HG02981 (cell line): ENCODE data around the gene OPTN.
"Not testable (repeated sequence)": the region's sequence is repeated elsewhere in the genome, so short reads cannot be mapped to it uniquely, and the experiment has no call there.

Source experiments
- ATAC-seq: cut with Tn5 transposase; IDR thresholded peaks from one replicate; pipeline ENCODE4 v1.9.1; 2021; ENCODE audit warnings: mild to moderate bottlenecking, moderate library complexity; ENCODE audit not compliant: unreplicated experiment

OPTN gene

DNA sequence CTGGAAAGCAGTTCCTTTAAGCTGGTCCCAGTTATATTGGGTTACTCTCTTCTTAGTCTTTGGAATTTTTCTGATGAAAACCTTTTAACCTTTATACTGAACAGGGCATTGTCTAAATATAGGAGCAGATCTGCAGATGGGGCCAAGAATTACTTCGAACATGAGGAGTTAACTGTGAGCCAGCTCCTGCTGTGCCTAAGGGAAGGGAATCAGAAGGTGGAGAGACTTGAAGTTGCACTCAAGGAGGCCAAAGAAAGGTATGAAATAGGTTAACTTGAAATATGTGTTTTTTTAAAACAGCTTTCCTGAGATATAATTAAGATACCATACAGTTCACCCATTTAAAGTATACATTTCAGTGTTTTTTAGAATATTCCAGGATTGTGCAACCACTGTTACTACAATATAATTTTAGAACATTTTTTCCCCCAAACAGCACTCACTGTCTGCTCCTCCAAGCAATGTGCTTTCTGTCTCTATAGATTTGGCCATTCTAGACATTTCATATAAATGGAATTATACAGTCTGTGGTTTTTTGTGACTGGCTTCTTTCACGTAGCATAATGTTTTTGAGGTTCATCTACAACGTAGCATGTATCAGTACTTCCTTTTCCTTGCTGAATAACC, 18.9 kb downstream of the OPTN start:
- ATAC-seq: no peak

DNA sequence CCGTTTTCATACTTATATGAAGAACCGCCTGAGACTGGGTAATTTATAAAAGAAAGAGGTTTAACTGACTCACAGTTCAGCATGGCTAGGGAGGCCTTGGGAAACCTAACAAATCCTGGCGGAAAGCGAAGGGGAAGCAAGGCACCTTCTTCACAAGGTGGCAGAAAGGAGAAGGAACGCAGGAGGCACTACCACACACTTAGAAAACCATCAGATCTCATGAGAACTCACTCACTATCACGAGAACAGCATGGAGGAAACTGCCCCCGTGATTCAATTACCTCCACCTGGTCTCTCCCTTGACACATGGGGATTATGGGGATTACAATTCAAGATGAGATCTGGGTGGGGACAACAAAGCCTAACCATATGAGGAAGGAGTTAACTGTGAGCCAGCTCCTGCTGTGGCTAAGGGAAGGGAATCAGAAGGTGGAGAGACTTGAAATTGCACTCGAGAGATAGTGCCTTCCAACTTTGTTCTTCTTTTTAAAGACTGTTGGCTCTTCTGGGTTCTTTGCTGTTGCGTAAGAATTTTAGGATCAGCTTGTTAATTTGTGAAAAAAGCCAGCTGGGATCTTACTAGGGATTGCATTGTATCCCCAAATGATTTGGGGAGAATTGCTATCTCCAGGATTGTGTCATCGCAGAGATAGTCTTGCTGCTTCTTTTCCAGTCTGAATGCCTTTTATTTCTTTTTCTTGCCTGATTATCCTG, 21.0 kb downstream of the OPTN start:
- ATAC-seq: no peak

DNA sequence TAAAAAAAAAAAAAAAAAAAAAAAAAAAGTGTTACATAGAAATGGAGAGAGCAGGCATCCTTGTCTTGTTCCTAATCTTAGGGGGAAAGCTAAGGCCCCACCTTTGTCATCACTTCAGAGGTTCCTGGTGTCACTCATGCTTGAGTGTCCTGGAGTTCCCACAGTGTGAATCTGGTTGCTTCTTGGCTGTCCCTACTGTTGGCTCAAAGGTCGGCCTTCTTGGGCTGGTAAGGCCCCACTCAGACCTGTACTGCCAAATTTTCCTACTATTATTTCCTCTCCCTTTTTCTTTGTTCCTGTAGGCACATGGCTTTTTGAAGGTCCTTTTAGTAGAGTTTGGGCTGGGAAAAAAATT, 21.5 kb downstream of the OPTN start:
- ATAC-seq: no peak

GRCh38 chr10:13136651-13137050, 36.7 kb downstream of the OPTN start:
- no peak for ATAC-seq

DNA sequence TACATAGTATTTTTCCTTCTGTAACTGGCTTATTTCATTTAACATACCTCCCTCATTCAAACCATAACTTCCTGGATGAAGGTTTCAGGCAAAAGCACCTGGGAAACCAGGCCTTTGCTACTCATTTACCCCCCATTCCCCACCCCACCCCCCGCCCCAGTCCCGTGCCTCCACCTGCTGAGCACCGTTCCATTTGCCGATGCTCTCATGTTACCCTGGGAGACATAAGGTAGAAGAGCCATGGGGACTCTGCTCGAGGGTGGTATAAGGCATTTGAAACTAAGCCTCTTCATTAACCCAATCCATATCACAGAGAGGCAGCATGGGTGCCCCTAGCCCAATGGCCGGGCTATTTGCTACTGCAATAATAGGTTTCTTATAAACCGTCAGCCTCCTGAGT, 39.2 kb downstream of the OPTN start:
- no peak for ATAC-seq

- no peak for ATAC-seq
Measured at GRCh38 chr10:13139676-13140075, 39.7 kb downstream of the OPTN start.

GRCh38 chr10:13140627-13141190, 40.7 kb downstream of the OPTN start:
- no peak for ATAC-seq

GRCh38 chr10:13143766-13144165, 43.8 kb downstream of the OPTN start:
- ATAC-seq: no peak

- no peak for ATAC-seq
Measured at GRCh38 chr10:13144814-13145213, 44.9 kb downstream of the OPTN start.

GRCh38 chr10:13146379-13146778, 46.4 kb downstream of the OPTN start:
- no peak for ATAC-seq

- ATAC-seq: no peak
Measured at GRCh38 chr10:13147161-13147560, 47.2 kb downstream of the OPTN start.

DNA sequence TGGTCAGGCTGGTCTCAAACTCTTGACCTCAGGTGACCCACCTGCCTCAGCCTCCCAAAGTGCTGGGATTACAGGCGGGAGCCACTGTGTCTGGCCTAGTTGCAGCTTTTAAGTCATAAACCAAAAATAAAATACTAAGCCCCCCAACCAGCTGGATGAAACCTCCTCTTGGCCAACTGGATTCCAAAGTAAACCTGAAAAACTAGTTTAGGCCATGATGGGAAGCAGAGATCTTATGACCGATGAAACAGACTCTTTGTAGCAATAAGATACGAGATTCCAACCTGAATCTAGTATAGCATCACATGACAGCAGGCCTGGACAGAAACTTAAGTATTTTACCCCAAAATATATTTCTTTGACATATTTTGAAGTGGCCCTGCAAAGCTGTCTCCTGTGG, 52.3 kb downstream of the OPTN start:
- ATAC-seq: no peak

GRCh38 chr10:13155860-13156259, 55.9 kb downstream of the OPTN start:
- not testable (repeated sequence) for ATAC-seq

DNA sequence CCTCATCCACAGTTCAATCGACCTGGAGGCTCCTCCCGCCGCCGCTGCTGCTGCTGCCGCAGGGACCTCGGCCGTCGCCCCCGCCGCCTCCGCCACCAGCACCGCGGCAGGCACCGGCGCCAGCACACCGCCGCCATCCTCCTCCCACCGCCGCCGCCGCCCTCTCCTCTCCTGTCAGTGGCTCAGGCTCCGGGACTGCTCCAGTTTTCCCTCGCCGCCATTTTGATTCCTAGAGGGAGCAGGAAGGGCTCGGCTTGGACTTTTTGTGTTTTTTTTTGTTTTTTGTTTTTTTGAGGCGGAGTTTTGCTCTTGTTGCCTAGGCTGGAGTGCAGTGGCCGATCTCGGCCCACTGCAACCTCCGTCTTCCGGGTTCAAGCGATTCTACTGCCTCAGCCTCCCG, 58.4 kb downstream of the OPTN start:
- ATAC-seq: no peak

DNA sequence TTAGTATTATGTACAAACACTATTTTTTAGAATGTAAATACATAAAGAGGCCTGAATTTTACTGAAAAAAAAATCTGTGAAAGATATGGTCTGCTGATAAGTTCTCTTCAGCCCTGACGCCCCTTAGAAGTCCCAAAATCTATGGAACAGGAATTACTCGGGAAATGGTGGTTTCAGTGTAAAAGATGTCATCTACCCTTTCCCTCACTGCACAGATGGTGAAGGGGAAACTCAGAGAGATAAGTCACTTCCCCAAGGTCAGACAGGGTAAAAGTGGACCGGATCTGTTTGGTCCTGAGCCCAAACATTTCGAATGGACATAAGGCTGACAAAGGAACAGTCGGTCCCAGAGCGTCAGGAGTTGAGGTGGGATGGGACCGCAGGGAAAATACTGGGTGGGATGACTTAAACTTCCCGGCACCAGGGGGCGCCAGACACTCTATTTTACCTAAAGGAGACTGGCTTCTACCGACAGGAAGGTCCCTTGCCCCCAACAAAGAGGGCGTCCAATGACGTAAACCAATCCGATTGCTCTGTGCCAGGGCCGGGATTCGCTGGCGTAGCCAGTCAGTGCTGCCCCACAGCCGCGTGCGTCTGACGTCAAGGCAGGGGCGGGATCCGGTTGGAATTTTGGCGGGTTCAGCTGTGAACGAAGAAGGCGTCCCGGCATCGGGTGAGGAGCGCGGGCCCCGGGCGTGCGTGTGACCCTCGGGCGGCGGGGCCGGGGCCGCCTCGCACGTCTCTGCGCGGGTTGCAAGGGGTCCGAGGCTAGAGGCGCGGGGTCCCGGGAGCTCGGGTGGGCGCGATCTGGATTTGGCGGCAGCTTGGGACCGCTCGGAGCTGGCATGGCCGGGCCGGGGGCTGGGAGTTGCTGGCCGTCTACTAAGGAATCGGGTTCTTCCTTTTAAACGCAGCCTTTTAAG, 61.2 kb downstream of the OPTN start, which contains the start of gene MCM10:
TSS of gene MCM10 (plus strand) at position 625 of the 923 bp plus-strand sequence. CDS start 2,645 bp downstream, outside the sequence.
- ATAC-seq: peak; percentile 99

GRCh38 chr10:13161857-13162271, 61.9 kb downstream of the OPTN start:
- ATAC-seq: peak; percentile 7

- no peak for ATAC-seq
Measured at GRCh38 chr10:13163859-13164258, 63.9 kb downstream of the OPTN start.

- no peak for ATAC-seq
Measured at GRCh38 chr10:13165177-13165576, 65.2 kb downstream of the OPTN start.

- no peak for ATAC-seq
Measured at GRCh38 chr10:13167568-13167967, 67.6 kb downstream of the OPTN start.

- ATAC-seq: no peak
Measured at GRCh38 chr10:13168781-13169180, 68.8 kb downstream of the OPTN start.

DNA sequence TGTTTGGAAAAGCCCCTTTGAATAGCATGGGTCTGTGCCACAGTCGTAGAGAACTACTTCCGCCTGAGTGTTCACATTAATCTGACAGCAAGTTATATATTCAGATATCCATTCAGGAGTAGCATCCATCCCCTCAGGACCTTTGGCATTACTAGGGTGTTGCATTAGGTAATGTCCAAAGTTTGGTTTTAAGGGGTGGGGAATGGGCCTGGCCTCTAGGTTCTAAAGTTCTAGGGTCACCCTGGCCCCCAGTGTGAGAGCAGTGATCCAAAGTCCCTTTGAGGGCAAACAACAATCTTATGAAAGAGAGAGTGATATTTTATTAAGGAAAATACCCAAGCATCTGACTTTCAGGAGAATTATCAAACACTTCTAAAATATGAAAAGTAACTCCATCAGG, 73.7 kb downstream of the OPTN start:
- no peak for ATAC-seq
